NB4 (cell line): Measurements from ENCODE around the gene EXOC8.

Experiments used
- DNase-seq: peaks from one replicate; pipeline ENCODE4 v3.0.0; 2010; ENCODE audit warnings: low read depth
- H3K4me3 ChIP-seq: one replicate; pipeline ENCODE4 v1.5.1; 2011; ENCODE audit warnings: mild to moderate bottlenecking, low read depth, low read length, moderate library complexity
- MYC ChIP-seq: IDR thresholded peaks from 2 replicates; pipeline ENCODE4 v1.6.1; 2011; ENCODE audit warnings: low read depth, low read length
- POLR2A ChIP-seq: IDR thresholded peaks from 2 replicates; pipeline ENCODE4 v1.6.1; 2011; ENCODE audit warnings: mild to moderate bottlenecking; ENCODE audit not compliant: insufficient read length; ENCODE audit errors: extremely low read depth
- TF ChIP-seq, protein P1 (sequence below): IDR thresholded peaks from one replicate; pipeline ENCODE4 v1.5.1; 2012; ENCODE audit warnings: low read depth, low read length
- TF ChIP-seq, protein P2 (sequence below): IDR thresholded peaks from 2 replicates; pipeline ENCODE4 v1.6.1; 2011; ENCODE audit warnings: low read depth, low read length

Gene EXOC8

DNA sequence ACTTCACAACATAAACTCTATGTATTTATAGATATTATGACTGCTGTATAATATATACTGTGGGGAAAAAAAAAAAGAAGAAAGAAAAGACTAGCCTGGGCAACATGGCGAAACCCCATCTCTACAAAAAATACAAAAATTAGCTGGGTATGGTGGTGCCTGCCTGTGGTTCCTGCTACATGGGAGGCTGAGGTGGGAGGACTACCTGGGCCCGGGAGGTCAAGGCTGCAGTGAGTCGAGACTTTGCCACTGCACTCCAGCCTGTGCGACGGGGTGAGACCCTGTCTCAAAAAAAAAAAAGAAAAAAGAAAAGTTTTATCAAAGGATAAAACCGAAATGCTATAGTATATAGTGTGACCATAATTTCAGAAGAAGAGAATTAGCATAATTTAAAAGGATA is 2.7 kb downstream of the EXOC8 start:
- H3K4me3 ChIP-seq, result peak overlapping the region; percentile 97

DNA sequence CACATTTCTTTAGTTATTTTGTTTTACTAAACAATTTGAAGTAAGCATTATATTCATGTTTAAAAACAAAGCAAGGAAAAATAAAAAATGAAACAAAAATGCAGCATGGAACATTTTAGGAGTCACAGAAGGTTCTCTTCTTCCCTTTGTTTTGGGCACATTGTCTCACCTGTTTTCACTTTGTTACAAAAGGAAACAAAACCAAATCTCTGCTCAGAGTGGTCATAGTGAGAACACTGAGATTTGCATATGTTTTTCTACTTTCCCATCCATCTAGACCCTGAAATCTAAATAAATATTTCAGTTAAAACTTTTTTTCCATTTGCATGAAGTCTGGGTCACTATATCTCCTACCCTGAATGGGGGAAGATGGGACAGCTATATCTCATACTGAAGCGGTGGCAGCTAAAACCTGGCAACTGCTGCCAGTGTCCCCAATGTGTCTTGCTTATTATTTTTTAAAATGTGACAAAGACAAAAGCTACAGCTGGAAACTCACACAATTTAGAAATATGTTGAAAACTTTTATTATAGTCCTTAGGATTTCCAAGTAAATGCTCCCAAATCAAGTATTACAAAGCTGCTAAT is 3.5 kb downstream of the EXOC8 start:
- no peak for DNase-seq
- peak overlapping the region; percentile 97 for H3K4me3 ChIP-seq
- TF ChIP-seq MYC, result no peak
- TF ChIP-seq, protein P1, sequence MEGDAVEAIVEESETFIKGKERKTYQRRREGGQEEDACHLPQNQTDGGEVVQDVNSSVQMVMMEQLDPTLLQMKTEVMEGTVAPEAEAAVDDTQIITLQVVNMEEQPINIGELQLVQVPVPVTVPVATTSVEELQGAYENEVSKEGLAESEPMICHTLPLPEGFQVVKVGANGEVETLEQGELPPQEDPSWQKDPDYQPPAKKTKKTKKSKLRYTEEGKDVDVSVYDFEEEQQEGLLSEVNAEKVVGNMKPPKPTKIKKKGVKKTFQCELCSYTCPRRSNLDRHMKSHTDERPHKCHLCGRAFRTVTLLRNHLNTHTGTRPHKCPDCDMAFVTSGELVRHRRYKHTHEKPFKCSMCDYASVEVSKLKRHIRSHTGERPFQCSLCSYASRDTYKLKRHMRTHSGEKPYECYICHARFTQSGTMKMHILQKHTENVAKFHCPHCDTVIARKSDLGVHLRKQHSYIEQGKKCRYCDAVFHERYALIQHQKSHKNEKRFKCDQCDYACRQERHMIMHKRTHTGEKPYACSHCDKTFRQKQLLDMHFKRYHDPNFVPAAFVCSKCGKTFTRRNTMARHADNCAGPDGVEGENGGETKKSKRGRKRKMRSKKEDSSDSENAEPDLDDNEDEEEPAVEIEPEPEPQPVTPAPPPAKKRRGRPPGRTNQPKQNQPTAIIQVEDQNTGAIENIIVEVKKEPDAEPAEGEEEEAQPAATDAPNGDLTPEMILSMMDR, result no peak
- no peak for TF ChIP-seq POLR2A
- TF ChIP-seq, protein P2, sequence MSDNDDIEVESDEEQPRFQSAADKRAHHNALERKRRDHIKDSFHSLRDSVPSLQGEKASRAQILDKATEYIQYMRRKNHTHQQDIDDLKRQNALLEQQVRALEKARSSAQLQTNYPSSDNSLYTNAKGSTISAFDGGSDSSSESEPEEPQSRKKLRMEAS, result no peak

More for the DNA sequence above, 2.7 kb downstream of the EXOC8 start:
- DNase-seq, result no peak
- TF ChIP-seq, protein P2, result no peak
- TF ChIP-seq MYC (no peak), POLR2A (no peak)
- TF ChIP-seq, protein P1, result no peak

DNA sequence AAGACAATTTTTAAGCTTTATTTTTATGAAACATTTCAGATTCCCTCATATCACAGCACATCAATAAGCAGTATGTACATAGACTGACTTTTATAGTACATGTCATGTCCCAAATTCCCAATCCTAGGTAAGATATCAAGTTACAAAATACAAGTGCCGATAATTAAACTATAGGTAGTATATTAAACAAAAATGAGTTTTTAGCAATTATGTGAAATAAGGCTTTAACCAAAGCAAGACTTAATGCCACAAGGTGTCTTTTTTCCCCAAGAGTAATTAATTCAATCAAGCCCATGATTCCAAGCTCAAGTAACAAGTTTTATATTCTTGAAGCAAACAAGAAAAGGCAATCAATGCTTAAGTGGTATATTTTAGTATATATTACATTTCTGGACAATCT is 4.9 kb downstream of the EXOC8 start:
- TF ChIP-seq POLR2A (no peak), MYC (no peak)
- TF ChIP-seq, protein P2, result no peak
- TF ChIP-seq, protein P1, result no peak
- DNase-seq, result no peak
- peak overlapping the region; percentile 97 for H3K4me3 ChIP-seq

DNA sequence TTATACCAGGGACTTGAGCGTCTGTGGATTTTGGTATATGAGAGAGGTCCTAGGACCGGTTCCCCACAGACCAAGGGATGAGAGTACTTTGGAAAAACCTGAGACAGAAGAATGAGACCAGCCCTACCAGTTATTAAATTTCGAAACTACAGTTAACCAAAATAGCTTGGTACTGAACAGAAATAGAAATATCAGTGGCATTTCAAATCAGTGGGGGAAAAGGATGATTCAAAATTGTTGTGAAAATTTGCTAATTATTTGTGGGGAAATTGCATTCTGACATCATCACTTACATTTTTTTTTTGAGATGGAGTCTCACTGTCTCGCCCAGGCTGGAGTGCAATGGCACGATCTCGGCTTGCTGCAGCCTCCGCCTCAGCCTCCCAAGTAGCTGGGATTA is 8.2 kb downstream of the EXOC8 start:
- no peak for DNase-seq
- no peak for TF ChIP-seq POLR2A
- TF ChIP-seq, protein P1, result no peak
- no peak for TF ChIP-seq MYC
- TF ChIP-seq, protein P2, result no peak
- H3K4me3 ChIP-seq, result no peak overlapping the region

DNA sequence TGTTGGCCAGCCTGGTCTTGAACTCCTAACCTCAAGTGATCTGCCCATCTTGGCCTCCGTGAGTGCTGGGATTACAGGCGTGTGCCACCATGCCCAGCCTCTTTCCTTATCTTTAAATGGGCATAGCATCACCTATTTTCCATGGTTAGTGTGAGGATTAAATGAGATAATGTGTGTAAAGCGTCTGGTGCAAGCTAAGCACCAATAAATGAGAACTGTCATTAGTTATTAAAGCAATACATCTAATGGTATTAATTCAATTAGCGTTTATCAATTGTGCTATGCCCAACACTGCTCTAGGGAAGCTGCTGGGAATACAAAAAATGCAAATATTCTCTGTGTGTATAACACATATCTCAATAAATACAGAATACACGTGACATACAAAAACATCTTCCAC is 10.0 kb downstream of the EXOC8 start:
- no peak for DNase-seq
- no peak overlapping the region for H3K4me3 ChIP-seq
- TF ChIP-seq, protein P1, result no peak
- TF ChIP-seq, protein P2, result no peak
- no peak for TF ChIP-seq POLR2A
